Gastrocnemius medialis (tissue), 4 donors: Measurements from ENCODE around the gene MAGEB6.

Experiments
- CTCF ChIP-seq, 5 experiments: fragments of 450-650 bp in 3 of 5; fragments of 200-600 bp in 2 of 5; sonication (generic) in 2 of 5; IDR thresholded peaks in 4 of 5; conservative IDR thresholded peaks in 1 of 5; 1 replicate in 4 of 5; 2 replicates in 1 of 5; pipeline ENCODE4 v1.5.1; 2016 to 2019; ENCODE audit warnings: antibody characterized with exemption in 5 of 5, mild to moderate bottlenecking in 3 of 5, moderate library complexity in 3 of 5
- POLR2A ChIP-seq, 2 donors: fragments of 450-650 bp; IDR thresholded peaks; one replicate each; pipeline ENCODE4 v1.6.1; 2017; ENCODE audit warnings: antibody characterized with exemption in 2 of 2, mild to moderate bottlenecking in 2 of 2, moderate library complexity in 2 of 2

GRCh38 chrX:26146024-26146423 lies 46.2 kb upstream of the MAGEB6 start:
- TF ChIP-seq CTCF (IDR thresholded peaks at IDR 0.05 in 4 of 5, conservative IDR thresholded peaks at IDR 0.05 in 1 of 5) (no peak), POLR2A (IDR thresholded peaks at IDR 0.05) (no peak)
